GM12878 (cell line): Measurements from ENCODE around the gene EXOC3L1. TPM values are rescaled to one million over a fixed set of nuclear protein-coding genes. Genes with fewer than 3 reads are reported as not detected.

ENCODE experiments used
- NKRF ChIP-seq: fragments of 450-650 bp; conservative IDR thresholded peaks from 2 replicates; pipeline ENCODE4 v1.6.1; 2017; ENCODE audit warnings: mild to moderate bottlenecking, moderate library complexity
- PBX3 ChIP-seq: IDR thresholded peaks from 2 replicates; pipeline ENCODE4 v1.6.1; 2011; ENCODE audit warnings: mild to moderate bottlenecking, low read depth, low read length, moderate library complexity; ENCODE audit not compliant: insufficient replicate concordance
- TCF3 ChIP-seq: IDR thresholded peaks from 2 replicates; pipeline ENCODE4 v1.6.1; 2012; ENCODE audit warnings: low read depth, mild to moderate bottlenecking, low read length, borderline replicate concordance; ENCODE audit not compliant: insufficient read depth
- ZNF687 ChIP-seq: fragments of 450-650 bp; IDR thresholded peaks from 2 replicates; pipeline ENCODE4 v1.6.1; 2017; ENCODE audit warnings: mild to moderate bottlenecking, moderate library complexity
- polyA plus RNA-seq, 11 experiments: library from polyadenylated mRNA; depleted of rRNA in 4 of 11; unstranded in 6 of 11; stranded (reverse) in 5 of 11; fragments of >200 nt; fragmentation: Nextera tagmentation in 4 of 11; fragmentation: Illumina TruSeq in 1 of 11; extraction: Ambion mirVana in 4 of 11; extraction: Trizol in 1 of 11; gene quantifications; 1 replicate in 1 of 11; 2 replicates in 10 of 11; pipeline versions ENCODE4 v1.2.1 to v1.2.3, GENCODE V29; 2011 to 2016; ENCODE audit warnings: inconsistent platforms in 2 of 11, missing spikeins in 2 of 11, low read depth in 1 of 11
- total RNA-seq, 4 experiments: library from RNA; depleted of rRNA in 3 of 4; stranded (reverse); fragments of >200 nt in 3 of 4; fragmentation: Illumina TruSeq in 1 of 4; extraction: Trizol in 1 of 4; gene quantifications; 2 replicates each; pipeline versions ENCODE4 v1.2.1 to v1.2.3, GENCODE V29; 2013 to 2021

Gene EXOC3L1
- total and polyA plus RNA-seq, 10 of the 15 experiments (the other 5 are each of a cell fraction or from before 2014, with no cell fraction given): 0.07 to 0.42 TPM; not detected in 8

- TF ChIP-seq ZNF687: peak; percentile 70
- no peak for TF ChIP-seq PBX3
- no peak for TF ChIP-seq TCF3
- 0 out of 2 replicates have a peak, but pooled peaks have one; percentile 23 for TF ChIP-seq NKRF
Measured at GRCh38 chr16:67164599-67165061, 25.3 kb downstream of the EXOC3L1 start, which contains the start of gene HSF4 (continued).
